WERI-Rb-1 (cell line): Measurements from ENCODE around the gene SMIM44.

Experiments
- DNase-seq: peaks from one replicate; pipeline ENCODE4 v3.0.0-alpha.2; 2020
- H3K27ac ChIP-seq: fragments of 250-450 bp; sonication (Bioruptor Pico); 2 replicates; pipeline ENCODE4 v1.5.1; 2020; ENCODE audit warnings: mild to moderate bottlenecking, moderate library complexity
- H3K27me3 ChIP-seq: fragments of 250-450 bp; sonication (Bioruptor Pico); 2 replicates; pipeline ENCODE4 v1.5.1; 2021; ENCODE audit warnings: mild to moderate bottlenecking, low read depth, moderate library complexity; ENCODE audit not compliant: insufficient read depth, severe bottlenecking
- H3K36me3 ChIP-seq: fragments of 250-450 bp; sonication (Bioruptor Pico); 2 replicates; pipeline ENCODE4 v1.5.1; 2020; ENCODE audit warnings: mild to moderate bottlenecking, moderate library complexity
- H3K4me3 ChIP-seq: 2 replicates; pipeline ENCODE4 v1.5.1; 2011; ENCODE audit warnings: low read depth, mild to moderate bottlenecking, control low read depth, low read length
- H3K9me3 ChIP-seq: fragments of 250-450 bp; sonication (Bioruptor Pico); 2 replicates; pipeline ENCODE4 v1.5.1; 2021; ENCODE audit warnings: mild to moderate bottlenecking, moderate library complexity; ENCODE audit not compliant: severe bottlenecking
- TF ChIP-seq, protein P1 (sequence below): IDR thresholded peaks from 2 replicates; pipeline ENCODE4 v1.5.1; 2011; ENCODE audit warnings: low read depth, mild to moderate bottlenecking, control low read depth, inconsistent platforms, low read length

SMIM44 gene

DNA sequence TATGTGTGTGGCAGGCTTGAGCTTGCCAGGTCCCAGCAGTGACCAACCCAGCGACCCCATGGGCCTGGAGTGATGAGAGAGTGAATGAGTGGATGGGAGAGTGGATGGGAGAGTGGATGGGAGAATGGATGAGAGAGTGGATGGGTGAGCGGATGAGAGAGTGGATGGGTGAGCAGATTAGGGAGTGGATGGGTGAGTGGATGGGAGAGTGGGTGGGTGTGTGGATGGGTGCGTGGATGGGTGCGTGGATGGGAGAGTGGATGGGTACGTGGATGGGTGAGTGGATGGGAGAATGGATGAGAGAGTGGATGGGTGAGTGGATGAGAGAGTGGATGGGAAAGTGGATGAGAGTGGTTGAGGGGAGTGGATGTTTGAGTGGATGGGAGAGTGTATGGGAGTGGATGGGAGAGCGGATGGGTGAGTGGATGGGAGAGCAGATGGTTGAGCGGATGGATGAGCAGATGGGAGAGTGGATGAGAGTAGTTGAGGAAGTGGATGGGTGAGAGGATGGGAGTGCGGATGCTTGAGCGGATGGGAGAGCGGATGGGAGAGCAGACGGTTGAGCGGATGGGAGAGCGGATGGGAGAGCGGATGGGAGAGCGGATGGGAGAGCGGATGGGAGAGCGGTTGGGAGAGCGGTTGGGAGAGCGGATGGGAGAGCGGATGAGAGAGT lies 45.4 kb upstream of the SMIM44 start:
- Histone ChIP-seq H3K4me3 (no peak overlapping the region), H3K36me3 (peaks cover 69% of the 10 kb centered on the region)

DNA sequence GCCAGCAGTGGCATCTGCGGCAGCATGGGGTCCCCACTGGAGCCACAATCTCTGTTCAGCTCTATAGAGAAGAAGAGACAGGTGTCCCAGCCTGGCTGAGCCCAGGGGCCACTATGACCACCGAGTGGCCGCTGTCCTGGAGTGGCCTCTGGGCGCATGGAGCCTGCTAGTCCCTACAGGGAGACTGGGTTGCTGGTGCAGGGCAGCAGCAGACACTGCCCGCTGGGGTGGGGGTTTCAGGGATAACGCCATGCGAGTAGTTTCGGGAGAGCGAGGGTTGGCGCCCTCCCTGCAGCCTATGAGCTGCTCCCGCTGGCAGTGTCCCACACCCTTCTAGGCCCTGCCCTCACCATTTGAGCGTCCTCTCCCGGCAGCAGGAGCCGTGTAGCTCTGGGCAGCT lies 44.8 kb upstream of the SMIM44 start:
- TF ChIP-seq, protein P1, sequence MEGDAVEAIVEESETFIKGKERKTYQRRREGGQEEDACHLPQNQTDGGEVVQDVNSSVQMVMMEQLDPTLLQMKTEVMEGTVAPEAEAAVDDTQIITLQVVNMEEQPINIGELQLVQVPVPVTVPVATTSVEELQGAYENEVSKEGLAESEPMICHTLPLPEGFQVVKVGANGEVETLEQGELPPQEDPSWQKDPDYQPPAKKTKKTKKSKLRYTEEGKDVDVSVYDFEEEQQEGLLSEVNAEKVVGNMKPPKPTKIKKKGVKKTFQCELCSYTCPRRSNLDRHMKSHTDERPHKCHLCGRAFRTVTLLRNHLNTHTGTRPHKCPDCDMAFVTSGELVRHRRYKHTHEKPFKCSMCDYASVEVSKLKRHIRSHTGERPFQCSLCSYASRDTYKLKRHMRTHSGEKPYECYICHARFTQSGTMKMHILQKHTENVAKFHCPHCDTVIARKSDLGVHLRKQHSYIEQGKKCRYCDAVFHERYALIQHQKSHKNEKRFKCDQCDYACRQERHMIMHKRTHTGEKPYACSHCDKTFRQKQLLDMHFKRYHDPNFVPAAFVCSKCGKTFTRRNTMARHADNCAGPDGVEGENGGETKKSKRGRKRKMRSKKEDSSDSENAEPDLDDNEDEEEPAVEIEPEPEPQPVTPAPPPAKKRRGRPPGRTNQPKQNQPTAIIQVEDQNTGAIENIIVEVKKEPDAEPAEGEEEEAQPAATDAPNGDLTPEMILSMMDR, result no peak
- no peak for DNase-seq

More for the DNA sequence above, 45.4 kb upstream of the SMIM44 start:
- no peak overlapping the region for H3K27ac ChIP-seq
- H3K9me3 ChIP-seq, result no peaks in the 10 kb centered on the region
- TF ChIP-seq, protein P1, result no peak
- no peak for DNase-seq
- H3K27me3 ChIP-seq, result no peaks in the 10 kb centered on the region

DNA sequence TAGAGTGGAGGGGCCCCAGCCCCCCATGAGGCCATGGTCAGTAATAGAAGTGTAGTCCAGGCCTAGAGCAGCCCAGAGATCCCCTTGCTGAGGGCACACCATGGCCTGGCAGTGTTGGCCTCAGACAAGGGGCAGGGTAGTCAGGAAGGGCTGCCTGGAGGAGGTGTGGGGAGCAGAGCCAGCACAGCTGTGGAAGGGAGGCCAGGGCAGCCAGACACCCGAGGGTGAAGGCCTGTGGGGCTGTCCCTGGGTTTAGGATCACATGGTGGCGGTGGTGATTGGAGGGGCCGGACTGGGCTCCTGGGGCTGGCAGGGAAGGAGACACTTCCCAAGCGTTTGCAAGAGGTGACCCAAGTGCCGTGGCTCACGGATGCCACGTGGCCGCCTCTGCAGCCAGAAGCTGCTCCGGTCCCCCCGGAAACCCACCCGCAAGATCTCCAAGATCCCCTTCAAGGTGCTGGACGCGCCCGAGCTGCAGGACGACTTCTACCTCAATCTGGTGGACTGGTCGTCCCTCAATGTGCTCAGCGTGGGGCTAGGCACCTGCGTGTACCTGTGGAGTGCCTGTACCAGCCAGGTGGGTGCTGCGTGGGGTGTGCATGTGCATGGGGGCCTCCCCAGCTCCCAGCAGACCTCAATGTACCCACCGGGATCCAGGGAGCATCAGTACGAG lies 44.1 kb upstream of the SMIM44 start:
- Histone ChIP-seq H3K36me3 (peaks cover 64% of the 10 kb centered on the region), H3K4me3 (no peak overlapping the region), H3K9me3 (no peaks in the 10 kb centered on the region), H3K27me3 (no peaks in the 10 kb centered on the region), H3K27ac (no peak overlapping the region)
- TF ChIP-seq, protein P1, result no peak
- no peak for DNase-seq

More for the DNA sequence above, 44.8 kb upstream of the SMIM44 start:
- H3K9me3 ChIP-seq, result no peaks in the 10 kb centered on the region
- no peak overlapping the region for H3K4me3 ChIP-seq
- peaks cover 69% of the 10 kb centered on the region for H3K36me3 ChIP-seq
- no peak overlapping the region for H3K27ac ChIP-seq
- no peaks in the 10 kb centered on the region for H3K27me3 ChIP-seq

DNA sequence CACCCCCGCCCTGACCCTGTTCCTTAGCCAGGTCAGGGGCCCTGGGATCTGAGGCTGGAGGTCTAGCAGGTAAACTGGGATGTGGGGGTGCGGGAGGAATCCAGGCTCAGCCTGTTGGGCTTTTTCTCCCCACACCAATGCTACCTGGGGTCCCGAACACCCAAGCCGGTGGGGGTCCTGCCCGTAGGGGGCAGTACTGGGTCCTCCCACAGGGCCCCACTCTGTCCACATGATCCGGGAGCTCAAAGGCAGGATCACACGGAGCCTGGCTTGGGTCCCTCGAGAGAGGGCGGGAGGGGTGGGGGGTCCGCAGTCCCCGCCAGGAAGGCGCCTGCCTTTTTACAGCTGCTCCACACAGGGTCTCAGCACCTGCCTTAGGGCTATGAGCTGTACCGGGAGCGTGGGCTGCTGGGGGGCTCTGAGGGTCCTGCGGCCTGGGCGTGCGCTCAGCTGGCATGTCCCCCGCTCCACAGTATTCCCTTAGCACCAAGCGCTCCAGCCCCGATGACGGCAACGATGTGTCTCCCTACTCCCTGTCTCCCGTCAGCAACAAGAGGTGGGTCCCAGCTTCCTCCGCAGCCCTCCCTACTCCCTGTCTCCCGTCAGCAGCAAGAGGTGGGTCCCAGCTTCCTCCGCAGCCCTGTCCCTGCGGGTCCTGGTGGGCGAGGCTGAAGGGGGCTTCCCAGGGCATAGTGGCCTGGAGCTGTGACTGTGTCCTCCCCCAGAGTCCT lies 43.4 kb upstream of the SMIM44 start:
- Histone ChIP-seq H3K4me3 (no peak overlapping the region), H3K27me3 (no peaks in the 10 kb centered on the region), H3K27ac (no peak overlapping the region), H3K36me3 (peaks cover 60% of the 10 kb centered on the region), H3K9me3 (no peaks in the 10 kb centered on the region)
- DNase-seq, result no peak
- TF ChIP-seq, protein P1, result peak; percentile 44

DNA sequence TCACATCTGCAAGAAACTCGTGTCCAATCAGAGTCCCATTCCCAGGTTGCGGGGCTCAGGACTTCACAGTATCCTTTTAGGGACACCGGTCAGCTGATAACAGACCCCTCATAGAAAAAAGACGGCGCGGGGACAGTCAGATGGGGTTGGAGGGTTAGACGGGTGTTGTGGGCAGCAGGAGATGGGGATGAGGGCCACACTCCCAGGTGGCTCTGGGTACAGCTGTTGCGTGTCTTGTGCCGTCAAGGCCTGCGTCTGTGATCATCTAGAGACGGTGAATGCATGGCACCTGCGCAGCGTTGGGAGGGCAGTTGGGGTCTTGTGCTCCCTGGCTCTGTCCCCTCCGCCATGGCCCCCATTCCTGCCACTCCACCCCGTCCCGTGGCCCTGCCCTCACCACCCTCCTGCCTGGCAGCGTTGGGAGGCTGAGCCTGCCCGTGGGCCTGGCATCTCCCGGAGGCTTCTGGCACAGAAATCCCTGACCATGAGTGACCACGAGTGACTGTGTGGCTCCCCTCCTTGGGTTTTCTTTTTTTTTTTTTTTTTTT lies 41.7 kb upstream of the SMIM44 start:
- Histone ChIP-seq H3K36me3 (peaks cover 56% of the 10 kb centered on the region), H3K27ac (no peak overlapping the region), H3K4me3 (no peak overlapping the region), H3K9me3 (no peaks in the 10 kb centered on the region), H3K27me3 (no peaks in the 10 kb centered on the region)
- no peak for DNase-seq
- TF ChIP-seq, protein P1, result no peak
